Neural crest cell (in vitro differentiated cells): ENCODE results near the gene KSR1. TPM values are rescaled to one million over a fixed set of nuclear protein-coding genes. Genes with fewer than 3 reads are reported as not detected.

ENCODE experiments used
- DNase-seq: peaks from one replicate; pipeline ENCODE4 v3.0.0; 2021; ENCODE audit warnings: low read depth, mixed read lengths, low spot score
- H3K27ac Mint-ChIP-seq: one replicate; pipeline ENCODE4 v1.8.0; 2021; ENCODE audit warnings: mild to moderate bottlenecking, mixed read lengths; ENCODE audit not compliant: unreplicated experiment
- H3K27me3 Mint-ChIP-seq: 2 replicates; pipeline ENCODE4 v1.8.0; 2021; ENCODE audit warnings: low read depth, mild to moderate bottlenecking, mixed read lengths
- H3K36me3 Mint-ChIP-seq: 2 replicates; pipeline ENCODE4 v1.8.0; 2021; ENCODE audit warnings: low read depth, mild to moderate bottlenecking, mixed read lengths
- H3K4me1 Mint-ChIP-seq: 2 replicates; pipeline ENCODE4 v1.8.0; 2021; ENCODE audit warnings: mixed read lengths
- H3K4me3 Mint-ChIP-seq: one replicate; pipeline ENCODE4 v1.8.0; 2021; ENCODE audit warnings: mild to moderate bottlenecking, mixed read lengths
- H3K9me3 Mint-ChIP-seq: 2 replicates; pipeline ENCODE4 v1.8.0; 2021; ENCODE audit warnings: mixed read lengths
- CTCF ChIP-seq: fragments of 200-600 bp; sonication (generic); conservative IDR thresholded peaks from 2 replicates; pipeline ENCODE4 v1.5.0; 2021; ENCODE audit warnings: antibody characterized with exemption, mild to moderate bottlenecking
- total RNA-seq: library from RNA; stranded (reverse); gene quantifications from 2 replicates; pipeline ENCODE4 v1.2.1, GENCODE V29; 2021

Gene KSR1
- total RNA-seq, 1 donor from 2014 or later = 28.0 TPM

GRCh38 chr17:27547301-27547683 lies 91.0 kb downstream of the KSR1 start:
- H3K4me1 Mint-ChIP-seq = peaks cover 19% of the 10 kb centered on the region
- no peaks in the 10 kb centered on the region for H3K36me3 Mint-ChIP-seq
- TF ChIP-seq CTCF = no peak
- no peaks in the 10 kb centered on the region for H3K27me3 Mint-ChIP-seq
- H3K9me3 Mint-ChIP-seq = no peaks in the 10 kb centered on the region
- DNase-seq = no peak
- H3K4me3 Mint-ChIP-seq = no peak overlapping the region
- H3K27ac Mint-ChIP-seq = peak overlapping the region; percentile 87

GRCh38 chr17:27548369-27548768 lies 92.1 kb downstream of the KSR1 start:
- Mint-ChIP-seq H3K36me3 (no peaks in the 10 kb centered on the region), H3K27me3 (no peaks in the 10 kb centered on the region), H3K27ac (no peak overlapping the region), H3K9me3 (no peaks in the 10 kb centered on the region), H3K4me1 (peaks cover 19% of the 10 kb centered on the region), H3K4me3 (no peak overlapping the region)
- no peak for TF ChIP-seq CTCF
- no peak for DNase-seq

- Mint-ChIP-seq H3K27me3 (no peaks in the 10 kb centered on the region), H3K4me3 (no peak overlapping the region), H3K9me3 (no peaks in the 10 kb centered on the region), H3K27ac (no peak overlapping the region), H3K36me3 (no peaks in the 10 kb centered on the region), H3K4me1 (peaks cover 19% of the 10 kb centered on the region)
- DNase-seq = no peak
- TF ChIP-seq CTCF = no peak
Measured at GRCh38 chr17:27549251-27549893, 93.1 kb downstream of the KSR1 start.

- DNase-seq = no peak
- H3K9me3 Mint-ChIP-seq = no peaks in the 10 kb centered on the region
- peaks cover 16% of the 10 kb centered on the region for H3K4me1 Mint-ChIP-seq
- TF ChIP-seq CTCF = no peak
- peak overlapping the region; percentile 24 for H3K27ac Mint-ChIP-seq
- H3K27me3 Mint-ChIP-seq = no peaks in the 10 kb centered on the region
- no peaks in the 10 kb centered on the region for H3K36me3 Mint-ChIP-seq
- H3K4me3 Mint-ChIP-seq = no peak overlapping the region
Measured at GRCh38 chr17:27550291-27550930, 94.2 kb downstream of the KSR1 start.

GRCh38 chr17:27550974-27551505 lies 94.8 kb downstream of the KSR1 start:
- no peak overlapping the region for H3K4me3 Mint-ChIP-seq
- H3K36me3 Mint-ChIP-seq = no peaks in the 10 kb centered on the region
- peak overlapping the region; percentile 53 for H3K27ac Mint-ChIP-seq
- no peak for TF ChIP-seq CTCF
- peaks cover 9% of the 10 kb centered on the region for H3K4me1 Mint-ChIP-seq
- no peak for DNase-seq
- no peaks in the 10 kb centered on the region for H3K9me3 Mint-ChIP-seq
- H3K27me3 Mint-ChIP-seq = no peaks in the 10 kb centered on the region
